Pancreas (tissue), 10 donors: ENCODE data around the gene OPN1MW. TPM values are rescaled to one million over a fixed set of nuclear protein-coding genes. Genes with fewer than 3 reads are reported as not detected.
"Not testable (repeated sequence)": the region's sequence is repeated elsewhere in the genome, so short reads cannot be mapped to it uniquely, and the experiment has no call there.

Experiments
- ATAC-seq, 4 donors: fragments of 200-7000 bp; cut with Tn5 transposase; one replicate each; pipeline versions ENCODE4 v1.8.0 to v1.9.1; 2020; ENCODE audit warnings: mild to moderate bottlenecking in 4 of 4, moderate library complexity in 4 of 4
- DNase-seq, 6 donors: peaks; one replicate each; pipeline ENCODE4 v3.0.0-alpha.2; 2020
- FAIRE-seq: peaks from 2 replicates; lab custom pipeline; 2012; peaks lifted over from hg19 to GRCh38; lab: Jason Lieb, UNC
- H3K27ac ChIP-seq, 4 donors: fragments of 200-600 bp; sonication (generic); 1 replicate in 3 of 4; 2 replicates in 1 of 4; pipeline versions ENCODE4 v1.5.0 to v1.8.0; 2020
- H3K27me3 ChIP-seq, 4 donors: fragments of 200-600 bp; one replicate each; pipeline ENCODE4 v1.8.0; 2021
- H3K36me3 ChIP-seq, 3 donors: fragments of 200-600 bp; sonication (generic) in 1 of 3; one replicate each; pipeline versions ENCODE4 v1.5.0 to v1.8.0; 2020 to 2021
- H3K4me1 ChIP-seq, 3 donors: fragments of 200-600 bp; one replicate each; pipeline ENCODE4 v1.8.0; 2021
- H3K4me3 ChIP-seq, 4 donors: fragments of 200-600 bp; sonication (generic) in 2 of 4; one replicate each; pipeline versions ENCODE4 v1.5.0 to v1.8.0; 2020 to 2021
- H3K9me3 ChIP-seq, 4 donors: fragments of 200-600 bp; one replicate each; pipeline ENCODE4 v1.8.0; 2021
- WGBS, 2 donors: extraction: QIAGEN DNeasy Blood & Tissue Kit; methylation state at CpG; one replicate each; pipeline ENCODE4 v1.1.7; 2013; 5-methylcytosine and 5-hydroxymethylcytosine counted together
- intact Hi-C, 3 donors: fragments of 100-400 bp; cut with DNase I; formaldehyde crosslinking; loops; one replicate each; pipeline versions ENCODE4 v1.11.1 to v1.14.2; 2022
- polyA plus RNA-seq, 2 donors: library from polyadenylated mRNA; stranded (reverse); fragments of 200-250 nt; gene quantifications; one replicate each; pipeline ENCODE4 v1.2.3, GENCODE V29; 2013
- total RNA-seq, 6 donors: library from RNA; stranded (reverse); fragmentation: NEBNext Ultra II Directional in 4 of 6; extraction: Animal tissue kit (Norgen Biotek cat#: 25700) in 4 of 6; gene quantifications; one replicate each; pipeline versions ENCODE4 v1.2.1 to v1.2.4, GENCODE V29; 2021 to 2023
- donor health status: healthy with polysubstance abuse.
- donor health status: DM: no; HTN: no; CAD: no; lungs with moderate emphysema.
- donor health status: DM: no; HTN: no; CAD: no.
- donor health status: control.
- donor health status: control.
- donor health status: Bipolar disorder and iron deficiency.
- donor health status: DM: yes; HTN: yes; CAD: no.
- donor health status: DM: no; HTN: no; CAD: no.
- donor health status: DM: no; HTN: no; CAD: no.
- donor health status: DM: yes; HTN: yes; CAD: no.

OPN1MW gene
- total and polyA plus RNA-seq, 8 donors, result not detected

DNA sequence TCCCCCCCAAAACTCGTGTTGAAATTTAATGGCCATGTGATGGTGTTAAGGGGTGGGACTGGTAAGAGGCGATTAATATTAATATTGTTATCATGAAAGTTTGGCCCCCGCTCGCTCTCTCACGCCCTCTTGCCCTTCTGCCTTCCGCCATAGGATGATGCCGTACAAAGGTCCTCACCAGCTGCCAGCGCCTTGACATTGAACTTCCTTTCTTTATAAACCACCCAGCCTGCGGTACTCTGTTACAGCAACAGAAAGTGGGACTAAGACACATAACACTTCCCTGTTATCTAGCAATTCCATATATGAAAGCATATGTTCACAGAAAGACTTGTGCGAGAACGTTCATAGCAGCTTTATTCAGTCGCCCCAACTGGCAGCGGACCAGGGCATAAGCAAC is 14.0 kb upstream of the OPN1MW start:
- H3K4me1 ChIP-seq, H3K27me3 ChIP-seq, H3K9me3 ChIP-seq, ATAC-seq, intact Hi-C loops, H3K4me3 ChIP-seq, H3K27ac ChIP-seq, H3K36me3 ChIP-seq, FAIRE-seq, DNase-seq: not testable (repeated sequence)
- WGBS, 2 donors, result no CpG with 5 or more reads among the region's 13 CpGs

- DNase-seq, H3K9me3 ChIP-seq, H3K27me3 ChIP-seq, intact Hi-C loops, FAIRE-seq, H3K4me3 ChIP-seq, H3K36me3 ChIP-seq, H3K4me1 ChIP-seq, H3K27ac ChIP-seq: not testable (repeated sequence)
- WGBS, 2 donors, result no CpG with 5 or more reads among the region's 11 CpGs
- peak in 2 of 4 donors; percentile 75 to 82 for ATAC-seq
These were observed 9.9 kb upstream of the OPN1MW start for GRCh38 chrX:154172535-154172943.

- H3K4me1 ChIP-seq, H3K36me3 ChIP-seq, DNase-seq, H3K9me3 ChIP-seq, H3K4me3 ChIP-seq, H3K27ac ChIP-seq, FAIRE-seq, intact Hi-C loops, ATAC-seq, H3K27me3 ChIP-seq: not testable (repeated sequence)
- WGBS, 2 donors, result no CpG with 5 or more reads among the region's 10 CpGs
These were observed 8.0 kb upstream of the OPN1MW start for GRCh38 chrX:154174356-154174755.

DNA sequence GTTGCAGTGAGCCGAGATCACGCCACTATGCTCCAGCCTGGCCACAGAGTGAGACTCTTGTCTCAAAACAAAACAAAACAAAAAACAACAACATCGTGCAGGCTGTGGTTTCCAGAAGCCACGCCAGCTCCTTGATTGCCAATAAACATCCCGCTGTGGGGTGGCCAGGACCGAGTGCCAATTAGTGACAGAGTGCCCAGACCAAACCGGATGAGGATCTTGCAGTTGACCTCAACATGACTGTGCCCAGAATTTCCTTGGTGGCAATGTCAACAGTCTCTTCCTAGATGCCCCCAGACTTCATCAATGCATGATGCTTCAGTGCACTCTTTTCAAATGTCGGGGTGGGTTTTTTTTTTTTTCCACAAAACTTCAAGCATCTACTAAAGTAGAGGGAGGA is 1.4 kb downstream of the OPN1MW start:
- H3K4me1 ChIP-seq, H3K27me3 ChIP-seq, DNase-seq, H3K4me3 ChIP-seq, FAIRE-seq, H3K36me3 ChIP-seq, H3K27ac ChIP-seq, intact Hi-C loops, ATAC-seq, H3K9me3 ChIP-seq: not testable (repeated sequence)
- no CpG with 5 or more reads among the region's 8 CpGs for WGBS, 2 donors

- H3K4me1 ChIP-seq, ATAC-seq, FAIRE-seq, H3K27me3 ChIP-seq, H3K9me3 ChIP-seq, H3K36me3 ChIP-seq, H3K27ac ChIP-seq, H3K4me3 ChIP-seq, DNase-seq, intact Hi-C loops: not testable (repeated sequence)
- WGBS, 2 donors, result no CpG with 5 or more reads among the region's 8 CpGs
These were observed 10.4 kb downstream of the OPN1MW start for GRCh38 chrX:154192846-154193245.

DNA sequence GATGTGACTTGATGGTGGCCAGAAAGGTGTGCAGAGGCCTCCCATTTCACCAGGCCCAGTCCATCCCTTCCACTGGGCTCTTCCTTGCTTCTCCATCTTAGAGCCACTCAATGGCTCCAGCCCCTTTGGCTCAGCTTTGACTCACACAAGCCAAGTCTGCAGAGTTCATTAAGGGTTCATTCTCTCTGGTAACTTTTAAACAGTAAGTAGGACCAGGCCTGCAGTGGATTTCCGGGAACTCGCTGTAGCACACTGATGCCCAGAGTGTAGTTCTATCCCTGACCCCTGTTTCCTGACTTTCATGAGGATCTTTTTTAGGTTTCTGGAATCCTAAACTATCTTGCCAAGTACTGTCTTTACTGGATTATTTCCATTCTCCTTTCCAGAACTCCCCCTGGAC is 11.9 kb downstream of the OPN1MW start:
- DNase-seq, ATAC-seq, FAIRE-seq, intact Hi-C loops, H3K27ac ChIP-seq, H3K4me1 ChIP-seq, H3K4me3 ChIP-seq, H3K9me3 ChIP-seq, H3K27me3 ChIP-seq, H3K36me3 ChIP-seq: not testable (repeated sequence)
- no CpG with 5 or more reads among the region's 2 CpGs for WGBS, 2 donors

GRCh38 chrX:154196466-154196865 is 14.1 kb downstream of the OPN1MW start:
- H3K27me3 ChIP-seq, H3K9me3 ChIP-seq, H3K36me3 ChIP-seq, H3K4me3 ChIP-seq, FAIRE-seq, intact Hi-C loops, H3K4me1 ChIP-seq, ATAC-seq, H3K27ac ChIP-seq, DNase-seq: not testable (repeated sequence)
- WGBS, 2 donors, result no CpG with 5 or more reads among the region's 15 CpGs

DNA sequence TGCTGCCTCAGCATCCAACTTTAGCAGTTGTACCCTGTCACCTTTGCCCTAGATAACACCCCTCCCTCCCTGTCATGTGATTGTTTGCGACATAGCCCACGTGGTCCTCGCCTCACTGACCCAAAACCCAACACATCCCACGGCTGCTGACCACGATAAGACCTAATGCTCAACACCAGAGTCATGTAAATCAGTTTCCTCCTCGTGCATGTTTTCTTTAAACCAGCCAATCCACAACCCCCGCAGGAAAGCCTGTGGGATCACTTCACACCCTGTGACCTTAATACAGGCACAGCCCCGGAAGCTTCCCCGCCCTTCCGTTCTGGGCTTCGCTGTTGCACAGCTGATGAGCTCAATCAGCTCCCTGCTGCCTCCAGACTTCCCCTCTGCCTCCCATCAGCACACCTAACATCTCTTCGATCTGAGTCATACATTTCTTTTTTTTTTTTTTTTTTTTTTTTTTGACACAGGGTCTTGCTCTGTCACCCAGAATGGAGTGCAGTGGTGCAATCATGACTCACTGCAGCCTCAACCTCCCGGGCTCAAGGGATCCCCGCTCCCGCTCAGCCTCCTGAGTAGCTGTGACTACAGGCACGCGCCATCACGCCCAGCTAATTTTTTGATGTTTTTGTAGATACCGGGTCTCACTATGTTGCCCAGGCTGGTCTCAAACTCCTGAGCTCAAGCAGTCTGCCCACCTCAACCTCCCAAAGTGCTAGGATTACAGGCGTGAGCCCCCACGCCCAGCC is 27.4 kb downstream of the OPN1MW start:
- DNase-seq, H3K4me3 ChIP-seq, H3K27me3 ChIP-seq, H3K27ac ChIP-seq, H3K36me3 ChIP-seq, H3K4me1 ChIP-seq, H3K9me3 ChIP-seq, intact Hi-C loops: not testable (repeated sequence)
- ATAC-seq (peak in 3 of 4 donors; percentile 28 to 79 (median 75)), FAIRE-seq (peak; percentile 98)
- no CpG with 5 or more reads among the region's 21 CpGs for WGBS, 2 donors

DNA sequence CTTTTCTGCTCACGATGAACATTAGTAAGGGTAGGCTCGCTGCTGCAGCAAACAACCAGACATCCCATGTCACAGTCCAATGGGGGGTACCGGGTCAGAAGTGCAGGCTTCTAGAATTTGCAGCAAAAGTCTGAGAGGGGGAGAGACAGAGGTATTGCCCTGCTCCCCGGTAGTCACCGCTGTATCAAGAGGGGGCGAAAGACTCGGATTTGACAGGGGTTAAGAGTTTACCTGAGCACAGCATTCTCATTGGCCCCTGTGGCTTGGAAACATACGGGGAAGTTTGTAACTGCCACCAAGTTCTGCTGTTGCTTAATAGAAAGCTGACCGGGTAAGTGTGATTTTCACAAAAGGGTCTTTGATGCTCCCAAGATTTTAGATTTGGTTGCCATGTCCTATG is 28.7 kb downstream of the OPN1MW start:
- peak in 1 of 6 donors; percentile 3 for DNase-seq
- not testable (repeated sequence) for FAIRE-seq

GRCh38 chrX:154211499-154211898 is 29.1 kb downstream of the OPN1MW start:
- H3K36me3 ChIP-seq, H3K27ac ChIP-seq, FAIRE-seq, H3K27me3 ChIP-seq, intact Hi-C loops, H3K4me1 ChIP-seq, ATAC-seq, DNase-seq, H3K4me3 ChIP-seq, H3K9me3 ChIP-seq: not testable (repeated sequence)
- WGBS, 2 donors, result no CpG with 5 or more reads among the region's 10 CpGs

More for the DNA sequence above, 28.7 kb downstream of the OPN1MW start:
- ATAC-seq, H3K27me3 ChIP-seq, H3K4me3 ChIP-seq, intact Hi-C loops, H3K36me3 ChIP-seq, H3K4me1 ChIP-seq, H3K9me3 ChIP-seq, H3K27ac ChIP-seq: not testable (repeated sequence)
- 68 to 70% methylated on average over 5 of the region's 9 CpGs for WGBS, 2 donors

GRCh38 chrX:154219456-154219855 is 37.1 kb downstream of the OPN1MW start, which contains the start of gene OPN1MW2:
Gene OPN1MW2, plus strand, starts transcription at chrX:154219756. Its CDS starts 60 bp downstream, at chrX:154219816.
- DNase-seq, ATAC-seq, intact Hi-C loops, H3K27me3 ChIP-seq, H3K27ac ChIP-seq, H3K4me1 ChIP-seq, H3K9me3 ChIP-seq, H3K4me3 ChIP-seq, H3K36me3 ChIP-seq, FAIRE-seq: not testable (repeated sequence)
- no CpG with 5 or more reads among the region's 16 CpGs for WGBS, 2 donors

DNA sequence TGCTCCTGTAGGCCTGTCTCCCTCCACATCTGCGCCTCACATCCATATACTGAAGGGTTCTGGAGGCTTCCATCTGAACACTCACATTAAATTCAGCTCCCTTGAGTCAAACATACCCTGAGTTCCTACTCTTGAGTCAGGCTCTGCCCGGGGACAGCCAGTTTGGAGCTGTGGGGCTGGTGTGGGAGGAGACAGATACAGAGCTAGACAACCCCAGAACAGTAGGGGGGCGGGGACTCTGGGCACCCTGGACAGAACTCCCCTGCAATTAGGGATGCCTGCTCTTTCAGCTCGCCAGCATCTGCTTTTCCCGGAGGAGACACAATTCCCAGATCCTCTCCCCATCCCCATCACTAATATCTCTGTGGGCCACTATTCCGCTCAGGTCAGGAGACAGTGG is 42.9 kb downstream of the OPN1MW start:
- H3K4me3 ChIP-seq, DNase-seq, ATAC-seq, H3K4me1 ChIP-seq, H3K27ac ChIP-seq, FAIRE-seq, H3K27me3 ChIP-seq, intact Hi-C loops, H3K36me3 ChIP-seq, H3K9me3 ChIP-seq: not testable (repeated sequence)
- WGBS, 2 donors, result no CpG with 5 or more reads among the region's 6 CpGs
